IPS-11a (cell line): ENCODE data around the gene SELENOO.

ENCODE experiments used
- H3K4me3 ChIP-seq: one replicate; pipeline ENCODE4 v1.5.1; 2013; ENCODE audit warnings: low read depth, low read length, control low read depth

Gene SELENOO

GRCh38 chr22:50216055-50216683 lies 15.4 kb downstream of the SELENOO start:
- H3K4me3 ChIP-seq = no peak overlapping the region

DNA sequence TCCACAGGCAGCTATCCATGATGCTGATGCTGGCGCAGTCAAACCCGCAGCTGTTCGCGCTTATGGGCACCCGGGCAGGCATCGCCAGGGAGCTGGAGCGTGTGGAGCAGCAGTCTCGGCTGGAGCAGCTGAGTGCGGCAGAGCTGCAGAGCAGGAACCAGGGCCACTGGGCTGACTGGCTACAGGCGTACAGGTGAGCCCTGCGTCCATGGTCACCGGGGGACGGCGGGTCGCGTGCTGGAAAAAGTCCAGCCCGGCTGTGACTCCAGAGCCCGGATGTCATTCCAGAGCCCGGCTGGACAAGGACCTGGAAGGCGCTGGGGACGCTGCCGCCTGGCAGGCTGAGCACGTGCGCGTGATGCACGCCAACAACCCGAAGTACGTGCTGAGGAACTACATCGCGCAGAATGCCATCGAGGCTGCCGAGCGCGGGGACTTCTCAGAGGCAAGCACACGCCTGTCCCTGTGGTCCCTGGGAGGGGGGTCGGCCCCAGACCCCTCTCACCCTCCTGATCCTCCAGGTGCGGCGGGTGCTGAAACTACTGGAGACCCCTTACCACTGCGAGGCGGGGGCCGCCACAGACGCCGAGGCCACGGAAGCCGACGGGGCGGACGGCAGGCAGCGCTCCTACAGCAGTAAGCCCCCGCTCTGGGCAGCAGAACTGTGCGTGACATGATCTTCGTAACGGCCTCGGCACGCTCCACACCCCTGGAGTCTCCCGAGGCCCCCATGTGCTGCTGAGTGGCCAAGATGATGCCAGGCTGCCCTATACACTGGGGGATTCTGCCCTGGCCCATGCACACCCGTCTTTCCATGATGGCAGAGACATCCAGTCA lies 16.1 kb downstream of the SELENOO start:
- no peak overlapping the region for H3K4me3 ChIP-seq

- H3K4me3 ChIP-seq = no peak overlapping the region
Measured at GRCh38 chr22:50217543-50218152, 16.8 kb downstream of the SELENOO start.

DNA sequence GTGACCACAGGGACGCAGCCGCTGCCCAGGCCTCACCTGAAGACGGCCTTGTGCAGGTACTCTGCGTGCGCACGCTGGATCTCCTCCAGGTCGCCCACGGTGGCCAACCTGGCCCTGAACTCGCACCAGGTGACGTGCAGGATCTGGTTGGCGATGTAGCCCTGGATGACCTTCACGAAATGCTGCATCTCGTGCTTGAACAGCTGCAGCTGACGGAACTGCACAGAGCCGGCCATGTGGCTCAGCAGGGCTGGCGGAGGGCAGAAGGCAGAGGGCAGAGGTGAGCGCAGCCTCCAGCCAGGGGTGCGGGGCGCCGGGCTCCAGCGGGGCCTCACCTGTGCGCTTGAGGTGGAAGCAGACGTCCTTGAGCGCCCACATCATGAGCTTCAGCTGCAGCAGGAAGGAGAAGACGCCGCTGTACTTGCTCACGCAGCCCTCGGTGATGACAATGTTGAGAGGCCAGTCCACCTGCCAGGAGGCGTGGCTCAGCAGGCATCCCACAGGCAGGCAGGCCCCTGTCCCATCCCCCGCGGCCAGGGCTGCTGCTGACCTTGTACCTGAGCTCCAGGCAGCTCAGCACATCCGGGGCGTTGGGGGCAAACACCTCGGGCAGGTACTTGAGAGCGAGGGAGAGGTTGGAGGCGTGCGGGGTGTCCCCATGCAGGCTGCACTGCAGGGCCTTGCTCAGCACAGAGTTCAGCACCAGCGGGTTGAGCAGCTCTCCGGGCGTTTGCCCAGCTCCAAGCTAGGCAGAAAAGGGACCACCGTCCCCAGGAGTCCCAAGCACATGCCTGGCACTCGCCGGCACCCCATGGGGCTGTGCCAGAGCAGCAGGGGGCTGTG lies 17.6 kb downstream of the SELENOO start:
- H3K4me3 ChIP-seq = no peak overlapping the region

GRCh38 chr22:50218996-50219727 lies 18.4 kb downstream of the SELENOO start:
- no peak overlapping the region for H3K4me3 ChIP-seq

- H3K4me3 ChIP-seq = no peak overlapping the region
Measured at GRCh38 chr22:50219800-50220602, 19.2 kb downstream of the SELENOO start.

DNA sequence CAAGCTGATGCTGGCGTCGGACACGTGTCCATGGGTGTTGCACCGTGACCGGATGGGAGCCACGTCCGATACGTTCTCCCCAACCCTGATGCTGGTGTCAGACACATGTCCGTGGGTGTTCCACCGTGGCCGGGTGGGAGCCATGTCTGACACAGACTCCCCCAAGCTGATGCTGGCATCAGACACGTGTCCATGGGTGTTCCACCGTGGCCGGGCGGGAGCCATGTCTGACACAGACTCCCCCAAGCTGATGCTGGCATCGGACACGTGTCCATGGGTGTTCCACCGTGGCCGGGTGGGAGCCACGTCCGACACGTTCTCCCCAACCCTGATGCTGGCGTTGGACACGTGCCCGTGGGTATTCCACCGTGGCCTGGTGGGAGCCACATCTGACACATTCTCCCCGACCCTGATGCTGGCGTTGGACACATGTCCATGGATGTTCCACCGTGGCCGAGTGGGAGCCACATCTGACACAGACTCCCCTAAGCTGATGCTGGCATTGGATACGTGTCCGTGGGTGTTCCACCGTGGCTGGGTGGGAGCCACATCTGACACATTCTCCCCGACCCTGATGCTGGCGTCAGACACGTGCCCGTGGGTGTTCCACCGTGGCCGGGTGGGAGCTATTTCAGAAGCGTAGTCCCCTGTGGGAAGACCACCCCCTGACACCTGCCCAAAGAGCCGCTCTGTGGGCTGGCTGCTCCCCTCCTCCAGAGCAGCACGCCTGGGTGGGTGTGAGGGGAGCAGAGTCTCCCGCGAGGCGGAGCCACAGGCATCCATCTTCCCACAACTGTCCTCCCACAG lies 20.0 kb downstream of the SELENOO start:
- H3K4me3 ChIP-seq = no peak overlapping the region

DNA sequence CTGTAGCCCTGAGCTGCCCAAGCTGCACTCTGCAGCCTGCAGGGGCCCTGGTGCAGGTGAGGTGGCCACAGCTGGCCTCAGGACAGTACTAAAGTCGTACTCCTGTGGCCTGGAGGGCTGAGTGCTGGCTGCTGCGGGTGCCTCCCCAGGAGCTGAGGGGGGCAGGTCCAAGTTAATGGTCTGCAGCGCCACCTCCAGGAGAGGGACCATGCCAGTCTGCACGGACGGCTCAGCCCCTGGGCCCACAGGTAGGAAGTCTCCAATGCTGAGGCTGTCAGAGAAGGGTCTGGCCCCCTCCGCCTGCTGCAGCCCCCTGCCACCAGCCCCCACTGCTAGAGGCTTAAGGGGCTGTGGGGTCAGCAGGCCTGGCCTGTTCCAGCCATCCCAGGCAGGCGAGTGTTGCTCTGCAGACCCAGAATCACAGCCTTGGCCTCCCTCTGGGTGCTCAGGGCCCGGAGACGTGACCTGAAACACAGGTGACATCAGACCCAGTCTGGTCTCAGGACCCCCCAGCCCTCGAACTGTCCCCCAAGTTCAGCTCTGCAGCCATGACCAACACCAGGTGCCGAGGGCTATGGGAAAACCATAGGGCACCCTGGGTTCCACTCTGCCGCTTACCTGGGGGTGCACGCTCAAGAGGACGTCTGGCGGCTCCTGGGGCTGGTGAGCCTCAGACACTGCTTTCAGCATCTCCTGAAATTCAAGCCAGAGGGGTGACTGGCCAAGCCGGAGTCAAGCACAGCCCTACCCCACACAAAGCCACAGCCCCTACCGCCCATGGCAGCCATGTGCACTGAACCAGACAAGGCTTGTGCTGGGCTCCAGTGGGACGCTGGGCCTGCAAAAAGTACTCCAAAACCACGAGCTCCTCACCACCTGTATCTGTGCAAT lies 20.8 kb downstream of the SELENOO start:
- H3K4me3 ChIP-seq = no peak overlapping the region

DNA sequence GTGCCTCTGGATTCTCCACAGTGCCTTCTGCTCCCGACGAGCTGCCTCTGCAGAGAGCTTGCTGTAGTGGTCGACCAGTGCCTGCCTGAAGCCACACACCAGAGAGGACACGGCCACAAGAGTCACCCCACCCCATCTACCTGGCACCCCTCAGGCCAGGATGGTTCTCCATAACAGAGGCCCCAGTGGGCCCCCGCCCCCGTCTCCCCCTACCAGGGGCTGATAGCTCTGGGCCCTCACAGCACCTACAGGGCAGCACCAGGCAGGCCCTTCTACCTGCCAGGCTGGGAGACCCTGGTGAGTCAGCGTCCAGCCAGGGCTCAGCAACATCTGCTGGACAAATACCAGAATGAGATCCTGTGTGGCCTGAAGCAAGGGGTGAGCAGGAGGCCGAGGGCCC lies 21.7 kb downstream of the SELENOO start:
- H3K4me3 ChIP-seq = no peak overlapping the region

DNA sequence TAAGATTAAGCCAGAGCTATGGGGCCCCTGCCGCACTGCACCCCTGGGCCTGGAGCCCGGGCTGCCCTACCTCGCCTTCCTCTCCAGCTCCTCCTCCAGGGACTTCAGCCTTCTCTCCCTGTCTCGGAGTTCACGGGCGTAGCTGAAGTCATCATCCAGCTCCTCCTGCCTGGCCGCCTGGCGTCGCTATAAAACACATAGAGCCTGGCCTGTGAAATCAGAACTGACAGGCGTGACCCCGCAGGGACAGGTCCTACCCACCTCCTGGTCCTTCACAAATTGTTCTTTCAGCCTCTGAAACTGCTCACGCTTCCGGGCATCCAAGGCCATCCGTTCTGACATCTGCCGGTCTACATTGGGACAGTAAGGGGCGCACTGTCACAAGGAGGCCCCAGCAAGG lies 23.3 kb downstream of the SELENOO start:
- no peak overlapping the region for H3K4me3 ChIP-seq

DNA sequence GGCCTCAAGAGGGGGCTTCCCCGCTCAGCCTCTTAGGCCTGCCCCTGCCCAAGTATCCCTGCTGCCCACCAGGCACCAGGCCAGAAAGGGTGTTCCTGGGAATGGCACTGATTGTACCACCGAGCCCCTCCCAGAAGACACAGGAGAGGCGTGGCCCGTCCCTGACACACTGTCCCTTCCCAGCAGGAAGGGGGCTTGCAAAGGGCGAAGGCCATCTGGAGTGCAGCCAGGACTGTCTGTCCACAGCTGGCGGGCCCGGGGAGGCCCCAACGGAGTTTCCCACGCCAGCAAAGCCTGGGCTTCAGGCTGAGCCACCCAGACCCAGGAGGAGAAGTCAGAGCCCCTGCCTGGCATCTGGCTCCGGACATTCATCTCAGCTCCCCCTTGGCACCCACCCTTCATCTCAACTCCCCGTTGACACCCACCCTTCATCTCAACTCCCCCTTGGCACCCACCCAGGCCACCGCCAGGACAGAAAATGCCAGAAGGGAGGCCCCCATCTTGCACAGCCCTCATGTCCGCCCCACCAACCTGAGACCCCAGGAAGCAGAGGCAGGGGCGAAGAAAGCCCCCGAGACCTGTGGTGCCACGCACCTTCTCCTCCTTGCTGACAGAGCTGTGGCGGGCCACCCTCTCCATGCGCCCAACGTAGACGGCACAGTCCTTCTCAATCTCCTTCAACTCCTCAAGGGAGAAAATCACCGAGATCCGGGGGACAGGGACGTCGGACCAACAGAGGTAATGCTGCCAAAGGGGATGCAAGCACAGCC lies 24.6 kb downstream of the SELENOO start:
- H3K4me3 ChIP-seq = no peak overlapping the region

DNA sequence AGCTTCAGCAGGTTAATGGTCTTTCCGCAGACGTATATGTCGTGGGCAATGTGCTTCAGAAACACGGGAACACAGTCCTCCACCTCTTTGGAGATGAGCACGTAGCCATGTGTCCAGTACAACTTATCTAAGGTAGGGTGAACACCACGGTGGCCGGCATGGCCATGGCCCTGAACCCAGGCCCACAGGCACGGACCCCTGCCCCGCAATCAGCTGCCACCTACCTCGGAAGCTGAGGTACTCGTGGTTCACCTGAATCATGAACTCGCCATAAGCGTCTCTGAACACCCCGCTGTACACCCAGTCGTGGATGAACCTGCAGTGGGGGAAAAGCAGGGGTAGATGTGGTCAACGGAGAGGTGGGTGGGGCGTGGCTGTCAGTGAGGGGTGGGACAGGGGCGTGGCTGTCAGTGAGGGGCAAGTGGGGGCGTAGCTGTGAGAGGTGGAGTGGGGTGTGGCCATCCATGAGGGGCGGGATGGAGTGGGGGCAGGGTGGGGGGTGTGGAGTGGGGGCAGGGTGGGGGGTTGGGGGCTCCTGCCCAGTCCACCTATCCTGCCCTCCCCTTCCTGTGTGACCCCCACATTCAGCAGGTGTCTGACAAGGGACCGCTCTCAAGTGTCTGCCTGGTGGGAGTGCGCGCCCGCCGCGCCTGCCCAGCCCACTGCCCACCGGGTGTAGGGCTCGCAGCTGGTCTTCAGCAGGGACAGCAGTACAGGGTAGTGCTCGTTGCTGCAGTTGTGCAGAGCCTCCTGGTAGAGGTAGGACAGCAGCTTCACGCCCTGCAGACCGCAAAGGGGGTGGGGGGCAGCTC lies 25.5 kb downstream of the SELENOO start:
- no peak overlapping the region for H3K4me3 ChIP-seq

DNA sequence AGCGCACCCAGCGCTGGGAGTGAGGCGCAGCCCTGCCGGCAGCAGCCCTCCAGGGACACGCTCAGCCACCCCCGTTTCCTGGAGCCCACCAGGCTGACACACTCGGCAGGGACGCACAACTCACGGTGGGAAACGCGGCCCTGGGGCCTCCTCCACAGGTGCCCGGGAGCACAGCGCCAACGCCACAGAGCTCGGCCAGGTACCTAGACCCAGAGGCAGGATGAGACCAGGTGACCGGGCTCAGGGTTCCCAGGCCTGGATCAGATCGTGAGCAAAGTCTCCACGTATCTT lies 26.0 kb downstream of the SELENOO start:
- H3K4me3 ChIP-seq = no peak overlapping the region

DNA sequence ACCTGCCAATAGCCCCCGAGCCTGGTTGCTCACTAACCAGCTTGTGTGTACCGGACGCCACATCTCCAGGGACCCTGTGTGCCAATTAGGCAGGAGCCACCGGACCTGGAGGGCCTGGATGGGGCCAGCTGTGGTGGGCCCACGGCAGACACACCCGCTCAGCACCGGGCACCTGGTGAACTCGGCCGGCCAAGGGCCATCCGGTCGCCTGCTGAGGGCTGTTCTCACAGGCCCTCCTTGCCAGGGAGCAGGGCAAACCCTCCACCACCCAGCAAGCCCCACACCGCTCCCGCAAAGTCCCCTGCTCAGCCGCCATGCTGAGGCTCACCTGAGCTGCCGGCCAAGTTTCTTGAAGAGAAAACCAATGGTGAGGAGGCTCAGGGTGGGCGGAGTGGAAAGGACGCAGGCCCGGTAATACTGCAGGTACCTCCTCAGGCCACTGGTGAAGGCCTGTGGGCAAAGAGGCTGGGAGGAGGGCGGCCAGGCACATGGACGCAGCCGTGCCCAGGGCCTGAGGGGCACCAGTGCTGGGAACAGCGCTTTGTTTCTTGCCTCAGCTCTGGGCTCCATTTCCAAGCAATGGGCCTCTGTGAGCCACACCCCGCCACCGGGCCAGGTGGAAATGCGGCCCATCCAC lies 26.9 kb downstream of the SELENOO start:
- no peak overlapping the region for H3K4me3 ChIP-seq

DNA sequence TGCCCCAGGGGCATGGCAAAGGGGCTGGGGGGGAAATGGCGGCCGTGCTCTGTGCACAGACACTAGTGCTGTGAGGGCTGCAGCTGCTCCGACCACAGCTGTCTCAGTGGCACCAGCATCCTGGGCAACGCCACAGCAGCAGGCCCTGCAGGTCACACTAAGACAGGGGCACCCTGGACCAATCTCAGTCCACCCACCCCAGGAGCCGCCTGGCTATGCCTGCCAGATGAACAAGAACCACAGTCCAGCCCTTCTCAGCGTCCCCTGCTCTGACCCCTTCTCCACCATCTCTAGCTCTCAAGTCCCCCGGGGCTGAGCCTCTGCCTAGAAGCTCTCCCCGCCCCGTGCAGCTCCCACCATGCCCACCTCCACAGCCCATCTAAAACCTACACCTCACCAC lies 27.6 kb downstream of the SELENOO start:
- no peak overlapping the region for H3K4me3 ChIP-seq

DNA sequence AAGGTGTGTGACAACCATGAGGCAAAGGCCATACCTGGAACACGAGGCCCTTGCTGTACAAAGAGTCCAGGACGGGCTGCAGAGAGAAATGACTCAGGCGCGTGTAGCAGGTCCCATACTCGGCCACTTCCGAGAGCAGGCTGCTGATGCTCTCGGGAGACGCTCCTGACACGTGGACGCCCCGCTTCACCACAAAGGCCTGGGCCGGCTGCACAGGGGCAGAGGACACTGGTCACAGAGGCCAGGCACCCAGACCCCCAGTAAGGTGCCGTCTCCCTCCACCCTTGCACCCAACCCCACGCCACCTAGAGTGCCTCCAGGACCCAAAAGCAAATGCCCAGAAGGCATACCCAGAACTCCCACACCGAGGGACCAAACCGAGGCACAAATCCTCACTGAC lies 28.6 kb downstream of the SELENOO start:
- H3K4me3 ChIP-seq = no peak overlapping the region
